ENCODE results near the gene COBLL1.

- TF ChIP-seq CTCF (IDR thresholded peaks at IDR 0.05; ENCODE audit: low read depth, low read length) = no peak
- no peak for TF ChIP-seq EZH2phosphoT487 (IDR thresholded peaks at IDR 0.05; ENCODE audit: low read depth)
These were observed 120.2 kb downstream of the COBLL1 start for GRCh38 chr2:164721430-164721829.
